GM23248 (cell line): ENCODE measurements around the gene SLC28A3.

ENCODE experiments used
- EZH2 ChIP-seq: fragments of 200-600 bp; sonication (generic); IDR thresholded peaks from 2 replicates; pipeline ENCODE4 v1.6.1; 2018; ENCODE audit warnings: antibody characterized with exemption, mild to moderate bottlenecking; ENCODE audit not compliant: insufficient read depth, poor library complexity, severe bottlenecking
- EZH2phosphoT487 ChIP-seq: fragments of 200-600 bp; sonication (generic); IDR thresholded peaks from 2 replicates; pipeline ENCODE4 v1.6.1; 2018; ENCODE audit warnings: antibody characterized with exemption, moderate library complexity, mild to moderate bottlenecking, low read depth; ENCODE audit not compliant: insufficient read depth

- no peak for TF ChIP-seq EZH2
- TF ChIP-seq EZH2phosphoT487: no peak
Observed at GRCh38 chr9:84301851-84302250, 38.7 kb downstream of the SLC28A3 start.
